NCI-H1105 treated with DMSO at 0.1 percent for 48 hours (cell line): ENCODE data around the gene QSER1.
A peak's percentile ranks its signal among the peaks of the same experiment; 100 is the strongest.
"Not testable (repeated sequence)": the region's sequence is repeated elsewhere in the genome, so short reads cannot be mapped to it uniquely, and the experiment has no call there.

Source experiments
- DNase-seq: peaks from one replicate; lab custom pipeline; 2025; lab: John Stamatoyannopoulos, UW

The QSER1 gene

DNA sequence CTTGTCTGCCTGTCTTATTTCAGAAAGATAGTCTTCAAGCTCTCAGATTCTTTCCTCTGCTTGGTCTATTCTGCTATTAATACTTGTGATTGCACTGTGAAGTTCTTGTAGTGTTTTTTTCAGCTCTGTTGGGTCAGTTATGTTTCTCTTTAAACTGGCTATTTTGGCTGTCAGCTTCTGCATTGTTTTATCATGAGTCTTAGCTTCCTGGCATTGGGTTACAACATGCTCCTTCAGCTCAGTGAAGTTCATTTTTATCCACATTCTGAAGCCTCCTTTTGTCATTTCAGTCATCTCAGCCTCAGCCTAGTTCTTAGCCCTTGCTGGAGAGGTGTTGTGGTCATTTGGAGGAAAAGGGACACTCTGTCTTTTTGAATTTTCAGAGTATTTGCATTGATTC lies 107.6 kb downstream of the QSER1 start:
- no peak for DNase-seq

DNA sequence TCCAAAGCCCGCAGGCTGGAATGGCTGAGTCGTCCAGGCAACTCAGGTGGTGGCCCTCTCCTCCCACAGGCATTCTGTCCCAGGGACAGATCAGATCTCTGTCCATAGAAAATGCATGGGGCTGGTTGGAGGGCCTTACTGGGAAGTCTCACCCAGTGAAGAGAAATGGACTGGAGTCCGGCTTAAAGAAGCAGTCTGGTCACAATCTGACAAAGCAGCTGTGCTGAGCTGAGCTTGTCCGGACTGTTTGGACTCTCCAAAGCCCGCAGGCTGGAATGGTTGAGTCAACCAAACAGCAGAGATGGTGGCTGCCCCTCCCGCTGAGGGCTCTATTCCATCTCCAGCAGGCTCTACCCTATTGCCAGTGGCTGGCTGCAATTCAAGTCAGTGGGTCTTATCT lies 108.7 kb downstream of the QSER1 start:
- DNase-seq: no peak

DNA sequence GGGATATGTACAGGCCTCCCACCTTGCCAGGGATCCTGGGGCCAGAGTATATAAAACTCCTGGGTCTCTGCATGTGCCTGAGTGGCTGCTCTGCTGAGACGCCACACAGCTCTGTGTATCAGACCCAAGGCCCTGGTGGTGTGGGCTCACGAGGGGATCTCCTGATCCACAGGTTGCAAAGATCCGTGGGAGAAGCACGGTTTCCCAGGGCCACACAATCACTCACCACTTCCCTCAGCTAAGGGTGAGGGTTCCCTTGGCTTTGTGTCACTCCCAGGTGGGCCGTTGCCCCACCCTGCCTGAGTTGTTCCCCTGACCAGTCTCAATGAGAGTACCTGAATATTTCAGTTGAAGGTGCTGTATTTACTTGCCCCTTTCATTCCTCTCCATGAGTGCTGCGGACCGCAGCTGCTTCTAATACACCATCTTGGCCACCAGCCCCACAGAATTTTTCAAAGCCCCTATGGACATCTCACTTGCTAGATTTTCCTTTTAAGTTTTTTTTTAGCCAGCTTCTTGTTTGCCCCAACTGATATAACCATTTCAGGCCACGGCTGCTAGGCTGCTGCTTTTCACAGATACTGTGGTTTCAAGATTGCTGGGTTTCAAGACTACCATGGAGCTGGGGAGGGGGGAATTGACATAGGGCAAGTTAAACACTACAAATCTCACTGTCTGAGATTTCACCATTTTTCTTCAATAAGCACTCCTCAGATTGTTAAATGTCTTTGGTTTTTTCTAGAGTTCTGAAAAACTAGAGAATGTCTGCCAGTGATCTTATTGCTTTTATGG lies 109.3 kb downstream of the QSER1 start:
- no peak for DNase-seq

DNA sequence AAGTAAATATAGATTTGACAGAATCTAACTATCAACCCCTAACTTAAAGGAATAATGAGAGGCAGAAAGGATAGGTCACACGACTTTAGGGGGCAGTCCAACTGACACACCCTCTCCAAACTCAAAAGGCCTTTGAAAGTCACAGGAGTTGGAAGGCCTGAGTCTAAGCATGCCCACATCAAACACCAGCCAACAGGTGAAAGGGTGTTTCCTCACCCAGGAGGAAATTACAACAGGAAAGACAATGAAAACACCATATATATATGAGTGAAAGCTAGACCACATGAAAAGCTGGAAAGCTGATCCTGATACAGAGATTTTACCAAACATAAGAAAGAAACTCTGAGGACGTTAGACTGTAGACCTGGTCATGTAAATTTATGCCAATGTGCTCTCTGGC lies 112.6 kb downstream of the QSER1 start:
- DNase-seq: no peak

DNA sequence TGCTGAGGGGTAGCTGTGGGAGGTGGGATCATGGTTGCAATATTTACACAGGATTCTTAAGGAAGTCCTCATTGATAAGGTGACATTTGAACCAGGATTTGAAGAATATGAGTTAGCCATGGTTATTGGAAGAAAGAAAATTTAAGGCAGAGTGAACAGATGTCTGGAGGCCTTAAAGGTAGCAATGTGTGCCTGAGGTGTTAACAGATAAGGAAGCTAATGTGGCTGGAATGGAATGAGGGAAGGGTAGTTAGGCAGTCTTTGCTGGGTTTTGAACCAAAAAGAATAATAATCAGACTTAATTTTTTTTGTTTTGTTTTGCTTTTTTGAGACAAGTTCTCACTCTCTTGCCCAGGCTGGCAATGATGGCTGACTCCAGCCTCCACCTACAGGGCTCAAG lies 113.4 kb downstream of the QSER1 start:
- DNase-seq: no peak

DNA sequence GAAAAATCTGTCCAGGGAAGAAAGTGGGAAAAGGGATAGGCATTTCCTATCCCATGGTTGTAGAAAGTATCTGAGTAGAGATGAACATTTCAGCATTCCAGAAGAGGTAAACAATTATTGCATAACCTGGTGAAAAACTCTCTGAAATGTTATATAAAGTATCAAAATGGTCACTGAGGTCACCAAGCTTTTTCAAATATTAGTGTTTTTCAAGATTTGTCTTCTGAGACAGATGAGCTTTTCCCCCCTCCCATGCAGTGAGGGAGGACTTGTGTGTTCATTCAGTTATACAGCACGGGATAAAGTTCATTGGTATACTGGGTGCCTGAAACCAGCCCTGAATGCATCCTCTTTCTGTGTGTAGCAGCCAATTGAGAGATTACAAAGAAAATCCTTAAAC lies 121.1 kb downstream of the QSER1 start:
- DNase-seq: no peak

DNA sequence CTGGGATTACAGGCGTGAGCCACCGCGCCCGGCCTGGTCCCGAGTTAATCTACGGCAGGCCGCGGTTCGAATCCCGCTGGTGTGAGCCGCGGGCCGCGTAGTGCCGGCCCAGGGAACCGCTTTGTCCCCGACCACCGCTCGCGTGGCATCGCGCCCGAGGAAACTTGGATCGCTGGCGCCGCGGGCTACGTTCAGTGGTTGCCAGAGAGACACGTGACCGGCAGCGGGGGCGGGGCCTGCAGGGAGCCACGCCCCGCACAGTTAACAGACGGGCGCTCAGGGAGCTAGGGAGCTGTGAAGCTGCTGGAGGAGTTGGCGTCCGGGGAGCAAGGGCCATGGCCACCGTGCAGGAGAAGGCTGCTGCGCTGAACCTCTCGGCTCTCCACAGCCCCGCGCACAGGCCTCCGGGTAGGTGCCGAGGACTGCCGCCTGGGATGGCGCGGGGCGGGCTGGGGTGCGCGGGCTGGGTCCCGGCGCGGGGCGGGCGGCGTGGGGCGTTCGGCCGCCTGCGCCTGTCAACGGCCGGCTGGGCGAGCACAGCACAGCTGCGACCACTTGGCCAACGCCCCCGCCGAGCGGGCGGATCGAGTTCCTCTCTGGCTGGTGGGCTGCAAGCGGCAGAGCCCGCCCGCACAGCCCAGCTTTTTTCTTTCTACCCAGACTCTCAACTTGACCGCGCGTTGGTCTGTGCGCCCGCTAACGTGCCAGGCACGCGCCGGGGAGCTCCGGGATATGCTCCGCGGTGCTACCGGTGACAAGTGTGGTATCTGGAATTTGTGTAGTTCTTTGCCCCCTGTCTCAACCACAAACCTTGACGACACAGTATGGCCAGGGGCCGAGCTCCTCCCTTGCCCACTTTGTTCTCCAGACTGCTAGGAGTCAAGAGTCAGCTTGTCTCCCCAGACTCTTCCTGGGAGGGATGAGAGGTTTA lies 123.3 kb downstream of the QSER1 start, which contains the start of gene DEPDC7:
Gene DEPDC7, plus strand, starts transcription at position 258 of the 931 bp plus-strand sequence. Its CDS starts 78 bp downstream, at position 336.
- DNase-seq: peak; percentile 91

DNA sequence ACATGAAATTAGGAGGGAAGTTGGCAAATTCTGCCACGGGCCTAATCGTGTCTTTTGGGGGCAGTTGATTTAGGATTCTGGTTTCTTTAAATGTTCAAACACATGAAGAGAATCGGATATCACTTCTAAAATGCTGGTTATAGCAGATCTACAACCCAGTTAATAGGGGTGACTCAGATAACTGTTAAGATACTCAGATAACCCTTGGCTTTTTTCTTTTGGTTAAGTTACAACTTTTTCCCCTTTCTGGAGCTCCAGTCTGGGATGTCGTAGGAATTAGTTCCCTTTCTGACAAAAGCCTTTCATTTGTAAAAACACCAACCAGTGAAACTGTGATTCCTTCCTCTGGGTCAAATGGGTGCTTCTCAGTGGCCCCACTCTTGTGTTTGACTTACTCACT lies 124.0 kb downstream of the QSER1 start:
- no peak for DNase-seq

DNA sequence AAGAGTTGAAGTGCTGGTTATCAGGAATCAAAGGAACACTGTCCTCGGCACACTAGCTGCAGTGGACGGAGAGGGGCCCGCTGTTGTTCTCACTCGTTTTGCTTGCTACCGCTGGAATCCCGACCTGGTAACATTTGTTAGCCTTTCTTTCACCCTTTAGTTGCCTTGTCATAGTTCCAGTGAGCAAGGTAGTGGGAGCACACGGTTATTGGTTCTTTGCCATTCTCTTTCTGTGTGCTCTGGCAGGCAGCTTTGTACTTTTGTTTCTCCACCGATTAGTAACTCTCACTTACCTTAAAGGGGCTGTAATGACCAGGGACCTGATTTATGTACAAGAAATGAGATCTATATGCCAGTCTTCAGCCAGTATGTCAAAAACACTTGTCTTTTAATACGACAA lies 124.9 kb downstream of the QSER1 start:
- no peak for DNase-seq

DNA sequence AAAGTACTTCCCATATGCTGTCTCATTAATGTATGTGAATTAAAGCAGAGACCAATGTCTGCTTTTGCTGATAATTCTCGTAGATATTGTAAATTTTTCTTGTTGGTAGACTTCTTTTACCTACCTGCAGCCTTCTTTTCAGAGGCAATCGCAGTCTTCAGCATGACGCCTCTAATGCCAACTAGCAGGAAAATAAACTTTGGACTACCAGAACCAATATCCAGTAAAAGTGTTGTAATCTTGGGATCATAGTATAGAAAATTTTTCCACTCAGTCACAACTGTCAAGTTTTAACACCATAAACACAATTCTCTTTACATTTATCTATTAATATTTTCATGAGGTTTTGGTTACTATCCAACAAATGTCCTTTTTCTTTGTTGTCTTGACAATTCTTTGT lies 125.4 kb downstream of the QSER1 start:
- no peak for DNase-seq

DNA sequence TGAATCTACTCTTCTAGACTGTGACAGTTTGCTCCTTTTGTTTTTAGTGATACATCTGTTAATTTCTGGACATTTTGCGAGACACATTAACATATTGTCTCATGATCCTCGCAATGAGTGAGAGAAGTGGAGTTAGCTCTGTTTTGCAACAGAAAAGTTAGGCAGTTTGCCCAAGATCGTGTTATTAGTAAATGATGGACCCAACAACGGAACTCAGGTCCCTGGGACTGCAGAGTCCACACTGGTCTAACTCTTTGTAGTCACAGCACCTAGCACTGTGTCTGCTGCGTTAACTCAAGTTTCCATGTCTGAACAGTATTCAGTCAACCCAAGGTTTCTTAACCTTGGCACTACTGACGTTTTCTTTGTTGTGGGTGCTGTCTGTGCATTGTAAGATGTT lies 126.2 kb downstream of the QSER1 start:
- no peak for DNase-seq

DNA sequence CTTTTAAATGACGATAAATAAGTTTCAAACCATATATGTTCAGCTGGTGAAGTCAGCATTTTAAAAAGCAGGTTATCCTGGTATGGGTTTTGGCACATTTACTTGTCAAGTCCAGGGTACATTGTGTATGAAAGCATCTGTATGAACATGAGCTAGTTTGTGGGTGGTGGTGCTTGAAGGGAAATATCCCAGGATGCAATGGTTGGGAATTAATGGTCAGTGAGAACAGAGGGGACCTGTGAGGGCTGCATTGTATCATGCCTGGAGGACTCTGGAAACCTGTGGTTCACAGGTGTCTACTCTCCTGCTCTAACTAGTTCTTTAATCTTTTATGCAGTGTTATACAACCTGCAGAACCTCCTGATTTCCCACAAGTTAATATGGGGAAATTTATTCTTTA lies 128.9 kb downstream of the QSER1 start:
- DNase-seq: no peak

DNA sequence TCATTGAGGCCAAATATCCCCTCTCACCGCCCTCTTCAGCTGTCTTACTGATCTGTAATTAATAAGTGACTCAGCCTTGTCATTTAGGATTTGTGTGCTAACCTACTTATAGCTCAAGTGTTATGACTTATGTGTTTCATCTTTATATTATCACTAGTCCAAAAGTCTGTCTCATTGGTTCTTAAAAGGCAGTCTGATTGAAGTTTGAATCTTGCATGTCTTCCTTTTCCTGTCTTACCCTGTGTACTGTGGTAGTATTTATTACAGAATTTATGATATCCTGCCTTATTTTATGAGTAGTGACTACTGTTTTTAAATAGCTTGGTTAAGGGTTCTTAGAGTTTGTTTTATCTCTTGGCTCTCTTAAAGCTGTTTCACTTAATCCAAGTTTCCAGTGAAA lies 129.3 kb downstream of the QSER1 start:
- DNase-seq: no peak

DNA sequence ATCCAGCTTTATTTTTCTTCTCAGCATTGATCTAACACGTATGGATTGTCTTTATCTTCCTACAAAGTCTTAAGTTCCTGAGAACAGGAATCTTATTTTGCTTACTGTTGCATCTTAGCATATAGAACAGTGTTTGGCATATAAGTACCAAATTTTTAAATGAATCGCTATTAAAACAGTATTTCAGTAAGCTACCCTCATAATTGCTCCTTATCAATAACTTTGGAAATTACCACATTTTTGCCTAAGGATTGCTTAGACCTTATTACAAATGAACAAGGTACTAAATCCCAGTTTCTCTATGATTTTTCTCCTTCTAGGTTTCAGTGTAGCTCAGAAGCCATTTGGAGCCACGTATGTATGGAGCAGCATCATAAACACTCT lies 132.7 kb downstream of the QSER1 start:
- DNase-seq: no peak

DNA sequence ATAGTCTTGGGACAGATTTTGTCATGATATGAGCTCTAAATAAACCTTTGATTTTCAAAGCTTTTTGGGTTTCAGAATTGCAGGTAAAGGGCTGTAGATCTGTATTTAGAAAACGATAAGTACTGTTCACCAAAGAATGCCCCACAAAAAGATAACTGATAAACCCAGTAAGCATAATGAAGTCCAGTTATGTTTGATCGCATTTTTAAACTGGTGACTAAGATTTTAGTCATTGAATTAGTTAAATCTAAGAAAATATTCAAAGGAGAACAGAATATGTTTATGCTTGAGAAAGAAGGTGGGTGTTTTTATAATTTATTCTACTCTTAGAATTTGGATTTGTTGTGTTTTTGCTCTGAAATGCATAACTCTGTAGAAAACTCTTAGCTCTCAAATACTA lies 134.6 kb downstream of the QSER1 start:
- DNase-seq: no peak

DNA sequence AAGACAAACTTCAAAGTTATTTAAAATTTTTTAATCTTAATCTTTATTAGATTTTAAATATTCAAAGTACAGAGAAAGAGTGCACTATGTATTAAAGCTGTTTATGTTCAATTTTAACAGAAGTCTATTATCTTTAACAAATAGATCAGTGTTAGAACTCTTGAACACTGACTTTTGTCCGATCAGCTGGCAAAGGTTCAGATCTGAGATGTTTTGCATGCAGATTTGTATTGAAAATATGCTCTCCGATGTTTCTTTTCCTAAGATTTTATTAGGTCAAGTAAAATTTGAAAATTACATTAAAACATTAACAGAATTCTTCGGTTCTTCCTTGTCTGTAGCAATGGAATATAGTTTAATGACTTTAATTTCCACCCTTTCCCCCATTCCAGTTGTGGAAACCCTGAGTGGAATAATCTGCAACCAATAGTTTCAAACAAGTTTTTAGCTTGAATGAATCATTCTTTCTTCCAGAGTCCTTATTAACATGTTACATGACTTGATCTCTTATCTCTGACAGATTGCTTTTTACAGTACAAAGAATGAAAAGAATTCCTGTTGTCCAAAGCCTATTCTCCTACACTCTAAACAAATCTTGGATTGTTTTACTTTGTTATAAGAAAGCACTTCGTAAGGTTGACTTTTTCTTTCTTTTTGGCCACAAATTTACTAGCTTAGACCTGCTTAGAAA lies 135.4 kb downstream of the QSER1 start:
- no peak for DNase-seq

DNA sequence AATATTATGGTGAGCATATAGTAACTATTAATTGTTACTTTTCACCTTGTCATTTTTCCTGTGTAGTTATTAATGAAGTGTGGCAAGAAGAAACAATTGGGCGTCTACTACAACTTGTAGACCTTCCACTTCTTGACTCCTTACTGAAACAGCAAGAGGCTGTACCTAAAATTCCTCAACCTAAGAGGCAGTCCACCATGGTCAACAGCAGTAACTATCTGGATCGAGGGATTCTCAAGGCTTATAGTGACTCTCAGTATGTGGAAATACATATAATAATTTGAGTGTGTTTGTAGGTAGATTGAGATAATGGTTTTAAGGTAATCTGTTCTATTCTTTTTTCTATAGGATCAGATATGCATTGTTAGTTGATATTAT lies 135.9 kb downstream of the QSER1 start:
- DNase-seq: no peak

DNA sequence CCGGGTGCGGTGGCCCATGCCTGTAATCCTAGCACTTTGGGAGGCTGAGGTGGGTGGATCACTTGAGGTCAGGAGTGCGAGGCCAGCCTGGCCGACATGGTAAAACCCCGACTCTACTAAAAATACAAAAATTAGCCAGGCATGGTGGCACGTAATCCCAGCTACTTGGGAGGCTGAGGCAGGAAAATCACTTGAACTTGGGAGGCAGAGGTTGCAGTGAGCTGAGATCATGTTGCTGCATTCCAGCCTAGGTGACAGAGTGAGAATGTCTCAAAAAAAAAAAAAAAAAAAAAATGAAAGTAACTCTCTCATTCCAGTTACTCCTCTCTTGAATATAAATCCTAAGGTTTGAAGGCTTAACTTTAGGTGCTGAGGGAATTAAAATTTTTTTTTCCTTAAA lies 136.6 kb downstream of the QSER1 start:
- not testable (repeated sequence) for DNase-seq
